ENCODE measurements around the gene BTBD1.

BTBD1 gene

DNA sequence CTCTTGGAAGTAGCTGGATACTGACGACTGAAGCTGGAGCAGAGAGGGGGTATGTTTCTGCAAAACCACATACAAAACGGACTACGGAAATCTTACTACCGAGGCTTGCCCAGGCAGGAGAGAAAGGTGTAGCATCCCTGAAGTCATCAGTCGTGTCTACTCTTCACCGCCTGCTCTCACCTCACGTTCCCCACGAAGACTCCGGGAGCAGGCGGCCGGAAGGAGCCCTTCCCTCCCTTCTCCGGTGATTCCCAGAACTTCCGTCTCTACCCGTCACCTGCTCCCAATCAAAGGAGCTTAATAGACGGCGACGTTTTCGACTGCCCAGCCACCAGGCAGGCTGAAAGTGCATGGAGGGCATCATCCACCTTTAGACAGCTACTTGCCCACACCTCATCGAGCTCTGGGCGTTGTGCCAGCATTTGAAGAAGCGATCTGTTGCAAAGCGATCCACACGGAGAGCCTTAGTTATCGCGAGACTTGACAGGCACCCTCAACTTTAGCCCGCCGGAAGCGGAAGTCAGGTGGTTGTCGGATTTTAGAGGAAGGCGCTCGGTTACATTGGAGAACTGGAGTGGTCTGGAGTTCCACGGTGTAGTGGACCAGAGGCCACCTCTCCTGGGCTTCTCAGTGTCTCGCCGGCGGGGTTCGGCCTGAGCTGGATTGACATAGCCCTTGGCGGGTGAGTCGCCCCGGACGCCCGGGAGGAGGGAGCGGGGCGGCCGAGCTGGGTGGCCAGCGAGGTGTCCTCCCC lies 81.2 kb downstream of the BTBD1 start, which contains the start of gene RAMAC:
RAMAC (plus strand) TSS at position 523 of the 754 bp plus-strand sequence. CDS start 2,809 bp downstream, outside the sequence.
- no peak for FAIRE-seq

- FAIRE-seq = no peak
Observed at GRCh38 chr15:82980981-82981380, 86.1 kb downstream of the BTBD1 start.

GRCh38 chr15:82979726-82980125 lies 87.3 kb downstream of the BTBD1 start:
- no peak for FAIRE-seq

GRCh38 chr15:82978438-82978837 lies 88.6 kb downstream of the BTBD1 start:
- no peak for FAIRE-seq

- no peak for FAIRE-seq
Observed at GRCh38 chr15:82977076-82977475, 90.0 kb downstream of the BTBD1 start.

DNA sequence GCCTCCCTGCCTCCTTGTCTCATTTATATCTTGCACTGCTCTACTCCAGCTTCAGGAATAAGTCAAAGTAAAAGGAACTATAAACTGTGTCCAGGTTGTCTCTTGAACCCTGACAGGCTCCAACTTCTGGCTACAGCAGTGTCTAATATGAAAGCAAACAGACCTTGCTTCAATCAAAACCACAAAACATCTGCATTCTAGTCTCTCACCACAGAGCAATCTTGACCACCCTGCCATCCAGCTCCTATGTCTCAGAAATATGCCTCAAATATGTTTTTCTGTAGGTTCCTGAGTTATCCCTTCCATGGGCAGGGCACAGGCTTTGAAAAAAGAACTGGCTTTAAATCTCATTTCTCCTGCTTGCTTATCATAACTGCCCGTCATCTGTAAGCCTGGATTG lies 94.1 kb downstream of the BTBD1 start:
- FAIRE-seq = no peak

- FAIRE-seq = no peak
Observed at GRCh38 chr15:82971218-82971984, 95.7 kb downstream of the BTBD1 start.

DNA sequence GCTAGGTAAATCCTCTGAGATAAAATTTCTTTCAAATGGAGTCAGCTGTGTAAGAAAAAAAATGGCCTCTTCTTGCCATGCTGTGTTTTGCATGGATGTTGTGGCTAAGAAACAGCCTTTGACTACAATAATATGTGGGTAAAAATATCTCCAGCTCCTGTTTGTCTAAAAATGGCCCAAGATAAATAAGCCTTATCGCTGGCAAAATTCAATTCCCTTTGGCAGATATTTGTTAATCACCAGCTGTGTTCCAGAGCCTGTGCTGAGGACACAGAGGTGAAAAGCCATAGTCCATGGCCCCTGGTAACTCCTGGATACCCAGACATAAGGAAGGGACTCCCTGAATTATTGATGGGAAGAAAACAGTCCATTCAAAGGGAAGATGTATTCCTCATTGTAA lies 96.4 kb downstream of the BTBD1 start:
- no peak for FAIRE-seq

GRCh38 chr15:82970078-82970686 lies 96.9 kb downstream of the BTBD1 start:
- FAIRE-seq = no peak

GRCh38 chr15:82969353-82969752 lies 97.7 kb downstream of the BTBD1 start:
- FAIRE-seq = no peak

- FAIRE-seq = no peak
Observed at GRCh38 chr15:82968066-82968465, 99.0 kb downstream of the BTBD1 start.

GRCh38 chr15:82966671-82967071 lies 100.4 kb downstream of the BTBD1 start:
- FAIRE-seq = no peak

All from TTC549 (cell line).